ENCODE data around the gene PLCB2. TPM values are rescaled to one million over a fixed set of nuclear protein-coding genes. Genes with fewer than 3 reads are reported as not detected.

The PLCB2 gene
- total RNA-seq, 1 experiment from 2014 or later: 1.7 TPM

- peaks cover 6% of the 10 kb centered on the region; the same call in 1 of the 2 replicates for H3K9me3 ChIP-seq (ENCODE audit: control insufficient read depth, insufficient read depth, low read depth, low read length)
These were observed 11.7 kb downstream of the PLCB2 start for GRCh38 chr15:40295877-40296560.

GRCh38 chr15:40295297-40295696 lies 12.4 kb downstream of the PLCB2 start:
- in situ Hi-C loops (cut with HindIII; ENCODE audit: low pct_unique_long_range_greater_than_20kb, low sequenced_read_pairs): no loop called here
- TF ChIP-seq REST (IDR thresholded peaks at IDR 0.05; ENCODE audit: insufficient read depth in 1 of 2, low read depth in 2 of 2, low read length in 1 of 2) (no peak), CTCF (IDR thresholded peaks at IDR 0.05) (no peak), SIN3A (IDR thresholded peaks at IDR 0.05; ENCODE audit: borderline replicate concordance, insufficient read depth, low read depth, low read length) (no peak), POLR2AphosphoS5 (IDR thresholded peaks at IDR 0.05; ENCODE audit: low read depth, low read length) (no peak)
- Histone ChIP-seq H3K4me1 (ENCODE audit: control insufficient read depth, insufficient read depth, low read length) (no peaks in the 10 kb centered on the region), H3K9me3 (ENCODE audit: control insufficient read depth, insufficient read depth, low read depth, low read length) (peaks cover 2% of the 10 kb centered on the region; the same call in 1 of the 2 replicates), H3K27ac (ENCODE audit: low read length) (no peak overlapping the region), H3K4me3 (ENCODE audit: low read depth in 2 of 2, low read length in 2 of 2) (no peak overlapping the region), H3K27me3 (ENCODE audit: control insufficient read depth, insufficient read depth, low read length) (no peaks in the 10 kb centered on the region), H3K36me3 (ENCODE audit: control insufficient read depth, insufficient read depth, low read length) (no peaks in the 10 kb centered on the region)
- DNase-seq (ENCODE audit: low read depth, low spot score) (no peak), ATAC-seq (no peak)
- BruUV-seq (replicated peaks): no TSS peak
- ChIA-PET CTCF (interaction anchor here (1.2 kb wide), 1 partner anchor 14 kb away, joined by 4 read pairs; no protein-coding TSS in a partner anchor), POLR2A (no interaction called here)
- intact Hi-C loops (cut with micrococcal nuclease; ENCODE audit: unreplicated experiment): no loop called here

More at GRCh38 chr15:40295877-40296560, 11.7 kb downstream of the PLCB2 start:
- DNase-seq (ENCODE audit: low read depth, low spot score): no peak
- intact Hi-C loops (cut with micrococcal nuclease; ENCODE audit: unreplicated experiment) (no loop called here), in situ Hi-C loops (cut with HindIII; ENCODE audit: low pct_unique_long_range_greater_than_20kb, low sequenced_read_pairs) (no loop called here)
- no TSS peak for BruUV-seq (replicated peaks)
- ChIA-PET POLR2A (no interaction called here), CTCF (interaction anchor here (1.2 kb wide), 1 partner anchor 13 kb away, joined by 4 read pairs; no protein-coding TSS in a partner anchor)
- Histone ChIP-seq H3K27ac (ENCODE audit: low read length) (no peak overlapping the region), H3K36me3 (ENCODE audit: control insufficient read depth, insufficient read depth, low read length) (no peaks in the 10 kb centered on the region), H3K27me3 (ENCODE audit: control insufficient read depth, insufficient read depth, low read length) (no peaks in the 10 kb centered on the region), H3K4me3 (ENCODE audit: low read depth in 2 of 2, low read length in 2 of 2) (no peak overlapping the region), H3K4me1 (ENCODE audit: control insufficient read depth, insufficient read depth, low read length) (no peaks in the 10 kb centered on the region)
- ATAC-seq: no peak
- TF ChIP-seq POLR2AphosphoS5 (IDR thresholded peaks at IDR 0.05; ENCODE audit: low read depth, low read length) (no peak), TCF7L2 (IDR thresholded peaks at IDR 0.05; ENCODE audit: low read depth, low read length) (no peak), SIN3A (IDR thresholded peaks at IDR 0.05; ENCODE audit: borderline replicate concordance, insufficient read depth, low read depth, low read length) (no peak), REST (IDR thresholded peaks at IDR 0.05; ENCODE audit: insufficient read depth in 1 of 2, low read depth in 2 of 2, low read length in 1 of 2) (no peak), CTCF (IDR thresholded peaks at IDR 0.05) (no peak)

Data from Panc1 (cell line).